ENCODE data around the gene KIF14. TPM values are rescaled to one million over a fixed set of nuclear protein-coding genes. Genes with fewer than 3 reads are reported as not detected.

KIF14 gene
- 1 to 10 TPM in 1 of 4 donors, under 1 TPM in 3; 0.16 to 1.1 (median 0.23) TPM for total RNA-seq

GRCh38 chr1:200620273-200621131 lies at the start of gene KIF14:
KIF14 (minus strand) TSS chr1:200620751; CDS start chr1:200618723, 2,028 bp downstream.
- peak; percentile 84 for DNase-seq (ENCODE audit: low spot score)
- peak; percentile 99 for ATAC-seq (ENCODE audit: low FRiP score)
- TF ChIP-seq, protein P1, sequence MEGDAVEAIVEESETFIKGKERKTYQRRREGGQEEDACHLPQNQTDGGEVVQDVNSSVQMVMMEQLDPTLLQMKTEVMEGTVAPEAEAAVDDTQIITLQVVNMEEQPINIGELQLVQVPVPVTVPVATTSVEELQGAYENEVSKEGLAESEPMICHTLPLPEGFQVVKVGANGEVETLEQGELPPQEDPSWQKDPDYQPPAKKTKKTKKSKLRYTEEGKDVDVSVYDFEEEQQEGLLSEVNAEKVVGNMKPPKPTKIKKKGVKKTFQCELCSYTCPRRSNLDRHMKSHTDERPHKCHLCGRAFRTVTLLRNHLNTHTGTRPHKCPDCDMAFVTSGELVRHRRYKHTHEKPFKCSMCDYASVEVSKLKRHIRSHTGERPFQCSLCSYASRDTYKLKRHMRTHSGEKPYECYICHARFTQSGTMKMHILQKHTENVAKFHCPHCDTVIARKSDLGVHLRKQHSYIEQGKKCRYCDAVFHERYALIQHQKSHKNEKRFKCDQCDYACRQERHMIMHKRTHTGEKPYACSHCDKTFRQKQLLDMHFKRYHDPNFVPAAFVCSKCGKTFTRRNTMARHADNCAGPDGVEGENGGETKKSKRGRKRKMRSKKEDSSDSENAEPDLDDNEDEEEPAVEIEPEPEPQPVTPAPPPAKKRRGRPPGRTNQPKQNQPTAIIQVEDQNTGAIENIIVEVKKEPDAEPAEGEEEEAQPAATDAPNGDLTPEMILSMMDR (IDR thresholded peaks at IDR 0.05): no peak

- TF ChIP-seq, protein P1 (IDR thresholded peaks at IDR 0.05): no peak
- ATAC-seq (ENCODE audit: low FRiP score): peak; percentile 97
- DNase-seq (ENCODE audit: low spot score): peak; percentile 91
These were observed 49.0 kb upstream of the KIF14 start, which contains the start of gene DDX59 for GRCh38 chr1:200669314-200670241. DDX59 (minus strand) TSS chr1:200669907; CDS start chr1:200666740, 3,167 bp downstream.

GRCh38 chr1:200668514-200669313 lies 48.2 kb upstream of the KIF14 start:
- ATAC-seq (ENCODE audit: low FRiP score) (no peak), DNase-seq (ENCODE audit: low spot score) (no peak)
- TF ChIP-seq, protein P1 (IDR thresholded peaks at IDR 0.05): no peak

DNA sequence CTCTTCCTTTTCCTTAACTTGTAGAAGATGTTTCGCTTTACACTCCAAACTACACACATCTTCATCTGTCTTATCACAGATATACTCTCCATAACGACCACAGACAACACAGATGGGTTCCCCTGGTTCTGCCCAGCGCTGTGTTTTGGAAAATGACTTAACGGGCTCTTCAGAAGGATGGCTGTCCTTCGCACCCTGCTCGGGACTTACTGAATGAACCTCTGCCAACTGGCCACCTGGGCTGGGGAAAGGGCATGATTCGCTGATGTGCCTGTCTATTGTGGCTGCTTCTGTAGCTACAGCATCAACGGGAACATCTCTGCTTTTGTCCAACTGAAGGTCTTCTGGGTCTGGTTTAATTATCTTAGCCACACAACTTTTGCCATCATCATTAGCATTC lies 45.8 kb upstream of the KIF14 start:
- ATAC-seq (ENCODE audit: low FRiP score) (no peak), DNase-seq (ENCODE audit: low spot score) (no peak)
- TF ChIP-seq, protein P1 (IDR thresholded peaks at IDR 0.05): no peak

- TF ChIP-seq, protein P1 (IDR thresholded peaks at IDR 0.05): no peak
- ATAC-seq (ENCODE audit: low FRiP score) (no peak), DNase-seq (ENCODE audit: low spot score) (no peak)
These were observed 45.3 kb upstream of the KIF14 start for GRCh38 chr1:200665861-200666260.

- DNase-seq (ENCODE audit: low spot score) (no peak), ATAC-seq (ENCODE audit: low FRiP score) (no peak)
- TF ChIP-seq, protein P1 (IDR thresholded peaks at IDR 0.05): no peak
These were observed 40.2 kb upstream of the KIF14 start for GRCh38 chr1:200660719-200661118.
